ENCODE measurements around the gene TAAR1.

The TAAR1 gene

GRCh38 chr6:132634796-132635195 is 24.2 kb downstream of the TAAR1 start:
- H3K36me3 ChIP-seq (replicated peaks; ENCODE audit: low read depth, low read length): no peaks in the 10 kb centered on the region
- H3K27ac ChIP-seq (ENCODE audit: low read length): no peak overlapping the region
- H4K20me1 ChIP-seq (ENCODE audit: insufficient read depth, low read length): no peaks in the 10 kb centered on the region
- H3K4me1 ChIP-seq (ENCODE audit: low read length): no peaks in the 10 kb centered on the region
- no peak overlapping the region for H3K4me2 ChIP-seq (ENCODE audit: low read length)
- no peaks in the 10 kb centered on the region for H3K9me3 ChIP-seq (ENCODE audit: insufficient read depth, low read length)
- TF ChIP-seq, protein P1, sequence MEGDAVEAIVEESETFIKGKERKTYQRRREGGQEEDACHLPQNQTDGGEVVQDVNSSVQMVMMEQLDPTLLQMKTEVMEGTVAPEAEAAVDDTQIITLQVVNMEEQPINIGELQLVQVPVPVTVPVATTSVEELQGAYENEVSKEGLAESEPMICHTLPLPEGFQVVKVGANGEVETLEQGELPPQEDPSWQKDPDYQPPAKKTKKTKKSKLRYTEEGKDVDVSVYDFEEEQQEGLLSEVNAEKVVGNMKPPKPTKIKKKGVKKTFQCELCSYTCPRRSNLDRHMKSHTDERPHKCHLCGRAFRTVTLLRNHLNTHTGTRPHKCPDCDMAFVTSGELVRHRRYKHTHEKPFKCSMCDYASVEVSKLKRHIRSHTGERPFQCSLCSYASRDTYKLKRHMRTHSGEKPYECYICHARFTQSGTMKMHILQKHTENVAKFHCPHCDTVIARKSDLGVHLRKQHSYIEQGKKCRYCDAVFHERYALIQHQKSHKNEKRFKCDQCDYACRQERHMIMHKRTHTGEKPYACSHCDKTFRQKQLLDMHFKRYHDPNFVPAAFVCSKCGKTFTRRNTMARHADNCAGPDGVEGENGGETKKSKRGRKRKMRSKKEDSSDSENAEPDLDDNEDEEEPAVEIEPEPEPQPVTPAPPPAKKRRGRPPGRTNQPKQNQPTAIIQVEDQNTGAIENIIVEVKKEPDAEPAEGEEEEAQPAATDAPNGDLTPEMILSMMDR (IDR thresholded peaks at IDR 0.05; ENCODE audit: low read depth, low read length): no peak
- TF ChIP-seq EZH2phosphoT487 (IDR thresholded peaks at IDR 0.05; ENCODE audit: low read depth): no peak
- H3K4me3 ChIP-seq (ENCODE audit: low read length): no peak overlapping the region
- H3K79me2 ChIP-seq (ENCODE audit: low read length): no peaks in the 10 kb centered on the region
- H3K9ac ChIP-seq (ENCODE audit: low read length): no peak overlapping the region
- H2AFZ ChIP-seq (ENCODE audit: low read depth, low read length): no peak overlapping the region
- H3K27me3 ChIP-seq (ENCODE audit: low read depth, low read length): no peaks in the 10 kb centered on the region

DNA sequence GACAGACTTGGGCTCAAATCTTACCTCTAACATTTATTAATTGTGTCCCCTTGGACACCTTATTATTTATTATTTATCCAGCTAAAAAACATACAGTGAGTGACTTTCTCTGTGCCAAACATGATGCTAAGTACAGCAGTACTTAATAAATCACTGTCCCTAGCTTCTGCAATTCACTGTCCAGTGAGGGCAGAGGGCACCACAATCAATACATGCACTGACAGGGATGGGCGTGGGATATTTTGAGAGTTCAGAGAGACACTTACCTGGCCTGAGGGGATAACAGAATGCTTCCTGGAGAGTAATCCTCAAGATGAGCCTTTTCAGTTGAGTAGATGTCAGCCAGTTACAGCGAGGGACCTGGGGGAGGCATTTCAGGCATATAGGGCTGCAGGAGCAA is 25.6 kb downstream of the TAAR1 start:
- H3K4me1 ChIP-seq (ENCODE audit: low read length): no peaks in the 10 kb centered on the region
- no peak overlapping the region for H2AFZ ChIP-seq (ENCODE audit: low read depth, low read length)
- TF ChIP-seq, protein P1 (IDR thresholded peaks at IDR 0.05; ENCODE audit: low read depth, low read length): no peak
- no peak for TF ChIP-seq EZH2phosphoT487 (IDR thresholded peaks at IDR 0.05; ENCODE audit: low read depth)
- H3K27ac ChIP-seq (ENCODE audit: low read length): no peak overlapping the region
- no peaks in the 10 kb centered on the region for H3K27me3 ChIP-seq (ENCODE audit: low read depth, low read length)
- H3K4me2 ChIP-seq (ENCODE audit: low read length): no peak overlapping the region
- H3K79me2 ChIP-seq (ENCODE audit: low read length): no peaks in the 10 kb centered on the region
- H3K36me3 ChIP-seq (replicated peaks; ENCODE audit: low read depth, low read length): no peaks in the 10 kb centered on the region
- H3K9me3 ChIP-seq (ENCODE audit: insufficient read depth, low read length): no peaks in the 10 kb centered on the region
- no peak overlapping the region for H3K4me3 ChIP-seq (ENCODE audit: low read length)
- no peaks in the 10 kb centered on the region for H4K20me1 ChIP-seq (ENCODE audit: insufficient read depth, low read length)
- no peak overlapping the region for H3K9ac ChIP-seq (ENCODE audit: low read length)

DNA sequence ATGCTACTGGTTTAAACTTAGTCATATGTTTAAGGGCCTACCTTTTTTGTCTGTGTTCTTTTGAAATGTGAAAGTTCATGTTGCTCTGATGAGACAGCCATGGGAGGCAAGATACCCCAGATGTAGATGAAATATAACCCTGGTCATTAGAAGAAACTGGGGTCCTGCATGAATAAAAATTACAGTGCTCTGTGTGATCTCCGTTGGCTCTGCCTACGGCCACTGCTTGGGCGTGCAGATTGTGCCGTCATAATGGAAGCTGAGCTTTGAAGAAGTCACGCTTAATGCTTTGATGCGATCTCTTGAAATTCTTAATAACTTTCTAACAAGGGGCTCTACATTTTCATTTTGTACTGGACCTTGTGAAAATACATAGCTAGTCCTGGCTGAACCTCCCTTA is 34.8 kb downstream of the TAAR1 start, which contains the start of gene TAAR2:
TAAR2 (minus strand) TSS at position 101 of the 400 bp plus-strand sequence; CDS start at position 101, 0 bp downstream.
- Histone ChIP-seq H4K20me1 (ENCODE audit: insufficient read depth, low read length) (no peaks in the 10 kb centered on the region), H3K9me3 (ENCODE audit: insufficient read depth, low read length) (no peaks in the 10 kb centered on the region), H3K4me1 (ENCODE audit: low read length) (no peaks in the 10 kb centered on the region), H3K36me3 (replicated peaks; ENCODE audit: low read depth, low read length) (no peaks in the 10 kb centered on the region), H2AFZ (ENCODE audit: low read depth, low read length) (no peak within 1 kb of the TSS), H3K4me2 (ENCODE audit: low read length) (no peak within 1 kb of the TSS), H3K9ac (ENCODE audit: low read length) (no peak within 1 kb of the TSS), H3K27ac (ENCODE audit: low read length) (no peak within 1 kb of the TSS), H3K79me2 (ENCODE audit: low read length) (no peaks in the 10 kb centered on the region), H3K27me3 (ENCODE audit: low read depth, low read length) (no peaks in the 10 kb centered on the region), H3K4me3 (ENCODE audit: low read length) (no peak within 1 kb of the TSS)
- TF ChIP-seq, protein P1 (IDR thresholded peaks at IDR 0.05; ENCODE audit: low read depth, low read length): no peak
- no peak for TF ChIP-seq EZH2phosphoT487 (IDR thresholded peaks at IDR 0.05; ENCODE audit: low read depth)

- Histone ChIP-seq H3K4me3 (ENCODE audit: low read length) (no peak overlapping the region), H3K4me2 (ENCODE audit: low read length) (no peak overlapping the region), H3K9me3 (ENCODE audit: insufficient read depth, low read length) (no peaks in the 10 kb centered on the region), H3K79me2 (ENCODE audit: low read length) (no peaks in the 10 kb centered on the region), H2AFZ (ENCODE audit: low read depth, low read length) (no peak overlapping the region), H3K27me3 (ENCODE audit: low read depth, low read length) (no peaks in the 10 kb centered on the region), H4K20me1 (ENCODE audit: insufficient read depth, low read length) (no peaks in the 10 kb centered on the region), H3K4me1 (ENCODE audit: low read length) (no peaks in the 10 kb centered on the region), H3K9ac (ENCODE audit: low read length) (no peak overlapping the region), H3K27ac (ENCODE audit: low read length) (no peak overlapping the region), H3K36me3 (replicated peaks; ENCODE audit: low read depth, low read length) (no peaks in the 10 kb centered on the region)
- TF ChIP-seq EZH2phosphoT487 (IDR thresholded peaks at IDR 0.05; ENCODE audit: low read depth): no peak
- TF ChIP-seq, protein P1 (IDR thresholded peaks at IDR 0.05; ENCODE audit: low read depth, low read length): no peak
Measured at GRCh38 chr6:132623106-132623845, 35.7 kb downstream of the TAAR1 start.
